GM21526 (cell line): ENCODE data around the gene ADAMTS16.

Source experiments
- ATAC-seq: cut with Tn5 transposase; IDR thresholded peaks from one replicate; pipeline ENCODE4 v1.9.1; 2021; ENCODE audit warnings: moderate library complexity; ENCODE audit not compliant: unreplicated experiment, low FRiP score

ADAMTS16 gene

DNA sequence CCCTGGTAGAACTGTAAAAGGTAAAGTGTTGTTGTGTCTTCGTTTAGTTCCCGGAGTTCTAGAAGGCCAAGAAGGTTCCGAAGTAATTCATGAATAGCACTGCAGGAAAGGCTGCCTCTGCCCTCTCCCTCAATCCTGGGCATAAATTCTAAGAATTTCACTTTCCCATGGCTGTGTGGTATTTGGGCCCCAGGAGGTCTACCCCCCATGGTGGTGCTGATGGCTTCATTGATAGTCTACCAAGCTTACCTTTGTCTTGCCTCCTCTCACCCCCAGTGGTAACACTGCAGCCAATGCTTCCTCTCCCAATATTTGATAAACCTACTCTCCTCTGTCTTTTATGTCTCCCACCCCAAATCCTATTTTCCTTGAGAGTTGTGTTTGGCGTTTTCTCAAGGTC lies 39.5 kb downstream of the ADAMTS16 start:
- no peak for ATAC-seq

DNA sequence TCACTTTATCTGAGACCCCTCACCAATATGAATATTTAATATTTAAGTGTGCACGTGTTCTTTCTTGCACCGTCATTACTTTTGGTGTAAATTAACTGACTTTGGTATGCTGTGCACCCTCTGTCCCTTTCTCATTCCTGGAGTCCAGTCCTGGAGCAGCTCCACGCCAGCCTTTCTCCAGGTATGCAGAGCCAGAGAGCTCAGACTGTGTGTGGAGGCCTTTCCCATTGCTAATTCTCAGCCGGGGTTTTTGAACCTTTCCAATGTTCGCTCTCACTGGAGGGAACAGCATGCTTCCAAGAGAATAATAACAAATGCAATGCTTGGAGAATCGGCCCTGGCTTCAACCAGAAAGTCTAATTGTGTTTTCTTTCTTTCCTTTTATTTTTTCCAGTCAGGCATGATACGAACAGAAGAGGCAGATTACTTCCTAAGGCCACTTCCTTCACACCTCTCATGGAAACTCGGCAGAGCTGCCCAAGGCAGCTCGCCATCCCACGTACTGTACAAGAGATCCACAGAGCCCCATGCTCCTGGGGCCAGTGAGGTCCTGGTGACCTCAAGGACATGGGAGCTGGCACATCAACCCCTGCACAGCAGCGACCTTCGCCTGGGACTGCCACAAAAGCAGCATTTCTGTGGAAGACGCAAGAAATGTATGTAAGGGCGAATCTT lies 41.7 kb downstream of the ADAMTS16 start:
- no peak for ATAC-seq

DNA sequence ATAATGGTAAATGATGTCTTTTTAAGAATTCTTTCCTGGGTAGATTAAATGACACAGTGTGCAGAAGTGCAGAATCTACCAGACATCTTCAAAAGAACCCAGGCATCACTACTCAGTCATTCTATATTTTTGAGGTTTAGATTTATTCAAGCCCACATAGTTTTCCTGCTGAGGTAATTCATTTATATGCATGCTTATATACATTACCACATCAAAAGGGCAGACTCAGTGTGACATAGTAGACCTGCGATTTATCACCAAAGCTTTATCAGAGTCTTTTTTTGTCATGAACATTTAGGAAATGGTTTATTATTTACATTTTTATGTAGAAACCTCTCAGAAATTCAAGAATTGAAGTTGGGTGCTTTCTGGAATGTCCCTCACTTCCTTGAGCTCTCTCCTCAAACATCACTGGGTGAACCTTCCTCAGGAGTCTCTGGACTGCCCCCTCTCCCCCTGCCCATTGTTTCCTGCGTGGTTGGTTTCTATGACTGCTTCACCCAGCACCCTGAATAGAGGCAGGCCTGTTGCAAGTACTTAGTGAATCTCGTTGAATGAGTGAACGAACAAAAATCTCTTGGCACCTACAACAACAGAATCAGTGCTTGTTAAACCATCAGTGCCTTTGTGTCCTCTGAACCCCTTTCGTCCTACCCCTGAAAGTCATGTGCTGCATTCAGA lies 42.5 kb downstream of the ADAMTS16 start:
- ATAC-seq = no peak

DNA sequence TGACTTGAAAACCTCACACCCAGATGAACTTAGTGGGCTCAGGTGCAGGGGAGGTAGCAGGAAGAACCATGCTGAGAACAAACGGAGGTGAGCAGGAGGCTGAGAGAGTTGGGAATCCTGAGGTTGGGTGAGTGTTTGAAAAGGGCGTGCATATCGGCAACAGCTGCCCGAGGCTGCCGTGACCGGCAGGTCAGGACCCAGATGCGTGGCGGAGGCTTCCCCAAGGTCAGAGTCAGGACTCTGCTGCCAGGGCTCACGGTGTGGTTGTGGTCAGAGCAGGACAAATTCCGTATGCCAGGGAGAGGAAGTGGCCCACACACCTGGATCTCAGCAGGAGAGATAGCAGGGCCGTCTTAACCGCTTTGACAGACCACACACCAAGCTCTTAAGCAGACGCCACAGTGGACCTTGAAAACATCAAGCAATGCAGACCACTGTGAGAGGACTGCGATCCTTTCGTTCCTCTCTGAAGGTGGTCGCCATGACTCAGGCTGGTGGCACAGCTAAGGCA lies 43.1 kb downstream of the ADAMTS16 start:
- no peak for ATAC-seq

DNA sequence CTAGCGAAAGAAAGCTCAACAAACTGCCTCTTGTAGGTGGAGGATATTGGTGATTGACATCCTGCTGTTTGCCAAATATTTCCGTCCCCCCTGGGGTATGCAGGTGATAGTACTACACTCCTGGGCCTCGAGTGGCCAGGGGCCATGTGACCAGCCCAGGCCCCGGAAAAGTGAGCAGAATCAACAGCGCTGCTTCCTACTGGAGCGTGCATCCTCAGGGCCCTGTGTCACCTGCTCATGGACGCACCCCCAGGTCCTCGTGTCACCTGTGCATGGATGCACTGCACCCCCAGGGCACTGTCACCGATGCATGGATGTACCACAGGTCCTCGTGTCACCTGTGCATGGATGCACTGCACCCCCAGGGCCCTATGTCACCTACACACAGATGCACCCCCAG lies 43.8 kb downstream of the ADAMTS16 start:
- no peak for ATAC-seq

DNA sequence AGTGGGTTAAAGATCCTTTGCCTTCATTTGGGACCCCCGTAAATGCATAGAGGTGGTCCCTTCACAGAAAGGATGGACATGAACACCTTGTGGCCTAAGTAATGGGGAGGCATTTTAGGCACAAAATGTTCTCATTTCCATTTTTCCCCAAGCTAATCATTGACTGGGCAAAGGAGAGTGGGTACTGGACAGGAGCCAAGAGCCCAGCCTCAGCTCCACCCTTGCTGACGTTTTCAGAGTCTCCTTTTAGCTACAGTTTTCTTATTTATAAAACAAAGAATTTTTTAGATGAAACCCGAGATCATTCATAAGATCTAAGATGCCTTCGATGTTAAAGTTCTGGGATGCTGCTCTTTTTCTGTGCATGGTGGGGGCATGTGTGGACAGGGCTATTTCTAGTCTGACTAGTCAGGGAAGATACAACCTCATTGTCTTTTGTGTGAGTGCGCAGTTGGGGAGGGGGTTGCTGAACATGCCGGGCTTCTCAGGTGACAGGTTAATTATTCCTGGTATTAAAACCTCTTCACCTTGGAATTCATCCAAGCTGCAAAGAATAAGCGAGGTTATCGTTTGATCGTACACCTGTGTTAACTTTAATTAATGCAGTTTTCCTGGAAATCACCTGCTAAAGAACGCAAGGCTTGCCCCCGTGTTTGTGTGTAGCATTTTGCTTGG lies 48.4 kb downstream of the ADAMTS16 start:
- ATAC-seq = no peak

DNA sequence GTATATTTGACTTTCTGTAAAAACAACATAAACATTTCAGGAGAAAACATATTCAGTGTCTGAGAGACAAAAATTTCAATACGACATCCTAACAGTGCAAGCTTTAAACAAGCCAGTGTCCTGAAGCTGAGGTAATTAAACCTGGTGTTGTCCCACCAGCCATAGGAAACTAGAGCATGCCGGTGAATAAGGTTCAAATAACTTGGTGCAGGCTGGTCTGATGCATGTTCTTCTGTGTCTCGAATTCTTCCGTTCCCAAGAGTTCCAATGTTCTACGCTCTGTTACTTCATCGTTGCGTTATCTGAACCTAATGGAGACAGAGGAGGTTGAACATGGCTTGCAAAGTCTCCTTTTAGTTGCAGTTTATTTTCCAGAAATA lies 48.9 kb downstream of the ADAMTS16 start:
- ATAC-seq = no peak

DNA sequence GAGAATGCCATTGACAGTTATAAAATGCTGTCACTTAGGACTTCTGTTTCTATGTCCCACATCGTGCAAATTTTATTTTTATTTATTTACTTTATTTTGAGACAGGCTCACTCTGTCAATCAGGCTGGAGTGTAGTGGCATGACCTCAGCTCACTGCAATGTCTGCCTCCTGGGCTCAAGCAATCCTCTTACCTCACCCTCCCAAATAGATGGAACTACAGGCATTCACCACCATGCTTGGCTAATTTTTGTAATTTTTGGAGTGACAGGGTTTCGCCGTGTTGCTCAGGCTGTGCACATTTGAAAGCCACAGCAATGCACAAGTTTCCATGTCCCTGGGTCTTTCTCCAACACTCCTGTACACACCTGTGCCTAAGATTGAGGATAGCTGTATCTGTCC lies 51.8 kb downstream of the ADAMTS16 start:
- no peak for ATAC-seq

DNA sequence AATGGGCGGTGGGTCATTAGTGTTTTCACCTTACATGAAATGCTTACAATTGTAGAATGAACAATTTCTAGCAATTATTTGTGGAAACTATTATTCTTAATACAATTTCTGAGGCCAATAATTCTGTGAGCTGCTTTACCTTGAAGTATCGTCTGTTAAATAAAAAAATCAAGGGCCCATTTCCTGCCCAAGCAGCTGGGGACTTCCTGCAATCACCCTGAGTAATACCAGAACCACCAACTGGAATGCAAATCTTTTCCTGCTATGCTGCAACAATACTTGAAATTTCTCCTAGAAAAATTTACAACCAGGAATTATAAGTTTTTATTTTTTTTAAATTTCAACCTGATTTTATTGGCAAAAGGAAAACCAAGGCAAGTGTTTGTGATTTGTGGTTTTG lies 52.6 kb downstream of the ADAMTS16 start:
- no peak for ATAC-seq

DNA sequence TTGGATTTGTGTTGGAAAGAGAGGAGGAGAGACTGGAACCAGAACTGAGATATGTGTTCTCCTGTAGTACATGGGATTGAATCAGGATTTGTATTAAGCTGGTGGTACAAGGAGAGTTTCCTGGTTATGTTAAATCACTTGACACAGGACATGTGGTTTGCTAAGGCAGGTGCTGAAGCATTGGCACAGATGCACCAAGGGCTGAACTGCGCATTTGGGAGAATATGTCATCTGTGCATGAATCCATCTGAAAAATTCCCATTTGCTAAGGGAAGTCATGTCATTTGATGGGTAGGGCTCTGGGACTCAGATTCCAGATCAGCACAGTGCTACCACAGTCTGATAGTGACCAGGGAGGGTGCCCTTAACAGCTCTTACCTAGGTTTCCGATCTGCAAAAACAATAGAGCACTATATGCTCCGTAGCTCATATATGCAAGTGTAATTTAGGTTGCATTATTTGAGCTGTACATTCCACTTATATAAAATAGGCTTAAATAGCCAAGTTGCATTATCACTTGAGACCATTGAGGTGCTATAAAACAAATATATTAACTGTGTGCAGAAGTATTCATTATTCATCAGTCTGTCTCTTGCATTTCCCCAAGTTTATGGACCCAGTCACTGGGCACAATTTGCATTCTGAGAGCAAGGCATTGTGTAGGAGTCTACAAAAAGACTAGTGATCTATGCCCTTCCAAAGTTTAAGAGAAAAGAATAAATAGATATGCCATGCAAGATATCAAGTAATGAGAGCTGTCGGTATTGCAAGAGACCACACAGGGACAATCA lies 55.2 kb downstream of the ADAMTS16 start:
- ATAC-seq = no peak

DNA sequence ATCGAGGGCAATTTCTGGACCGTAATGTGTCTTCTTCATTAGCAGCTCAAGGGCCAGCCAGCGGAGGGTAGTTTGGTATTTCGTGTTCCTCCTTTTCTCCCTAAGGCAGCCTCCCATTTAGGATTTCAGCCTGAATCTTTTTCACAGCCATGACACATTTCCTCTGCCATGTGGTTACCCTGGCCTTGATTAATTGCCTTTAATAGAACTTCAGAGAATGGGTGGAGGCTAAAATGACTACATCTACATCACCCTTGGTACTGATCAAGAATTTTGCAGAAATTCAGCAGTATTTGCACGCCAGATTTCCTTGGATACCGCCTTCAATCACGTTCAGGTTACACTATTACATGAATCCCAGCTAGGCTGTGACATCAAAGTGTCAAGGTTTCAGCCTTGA lies 58.0 kb downstream of the ADAMTS16 start:
- no peak for ATAC-seq

DNA sequence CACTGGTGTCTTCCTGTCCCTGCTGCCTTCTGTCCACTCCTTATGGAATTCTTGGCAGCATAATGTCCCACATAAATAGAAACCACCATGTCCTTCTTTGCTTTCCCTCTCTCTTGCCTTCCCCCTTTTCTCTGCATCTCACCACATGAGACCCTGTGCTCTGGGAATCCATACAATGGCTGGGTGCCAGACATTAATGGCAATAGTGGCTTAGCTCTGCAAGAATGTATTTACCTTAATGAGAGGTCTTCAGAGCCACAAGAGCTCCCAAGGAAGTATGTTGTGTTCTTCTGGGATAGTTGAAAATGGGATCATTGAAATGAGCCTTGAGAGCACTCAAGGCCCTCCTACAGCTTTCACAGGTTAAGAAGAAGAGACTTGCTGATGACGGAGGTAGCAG lies 58.7 kb downstream of the ADAMTS16 start:
- ATAC-seq = no peak

DNA sequence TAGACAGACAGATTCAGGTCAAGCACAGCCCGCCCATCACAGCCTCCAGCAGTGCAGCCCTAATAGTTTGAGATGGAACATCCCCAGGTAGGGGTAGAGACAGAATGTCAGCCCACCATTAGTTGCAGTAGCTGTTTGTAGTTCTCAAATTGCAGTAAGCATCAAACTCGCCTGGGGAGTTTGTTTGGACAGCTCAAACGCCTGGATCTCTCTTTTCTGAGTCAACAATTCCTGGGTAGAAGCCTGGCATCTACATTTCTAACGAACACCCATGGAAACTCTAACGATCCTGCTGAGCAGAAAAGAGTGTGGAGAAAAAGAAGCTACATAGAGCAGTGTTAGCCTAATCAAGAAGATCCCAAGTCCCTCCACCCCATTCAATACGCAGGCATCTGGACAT lies 59.4 kb downstream of the ADAMTS16 start:
- ATAC-seq = no peak

DNA sequence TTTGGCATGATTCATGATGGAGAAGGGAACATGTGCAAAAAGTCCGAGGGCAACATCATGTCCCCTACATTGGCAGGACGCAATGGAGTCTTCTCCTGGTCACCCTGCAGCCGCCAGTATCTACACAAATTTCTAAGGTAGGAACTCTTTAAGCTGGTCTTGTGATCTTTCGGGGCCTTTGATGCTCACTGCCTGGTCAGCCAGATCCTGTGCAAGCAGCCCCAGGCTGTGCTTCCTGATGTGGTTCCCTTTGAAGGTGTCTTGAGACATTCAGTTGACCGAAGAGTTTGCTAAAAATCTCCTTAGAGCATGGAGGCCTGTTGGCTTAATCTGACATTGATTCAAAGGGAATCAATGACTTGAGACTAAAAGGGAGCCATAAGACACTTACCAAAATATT lies 60.0 kb downstream of the ADAMTS16 start:
- no peak for ATAC-seq

DNA sequence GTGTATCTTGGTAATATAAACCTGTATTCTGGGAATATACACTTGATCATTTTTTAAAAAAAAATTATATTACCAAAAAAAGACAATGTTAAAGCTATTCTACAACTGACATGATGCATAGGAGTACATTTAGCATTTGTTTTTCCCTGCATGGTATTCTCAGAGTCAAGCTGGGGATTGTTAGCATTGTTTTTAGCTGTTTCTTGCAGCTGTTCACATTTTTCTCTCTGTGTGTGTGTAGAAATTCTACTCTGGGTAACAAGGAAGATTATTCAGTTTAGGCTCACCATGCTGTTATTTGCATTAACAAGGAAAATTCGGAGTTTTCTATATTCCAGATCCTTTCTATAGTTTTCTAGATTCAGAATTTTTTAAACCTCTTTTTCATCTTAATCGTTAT lies 62.2 kb downstream of the ADAMTS16 start:
- ATAC-seq = no peak

DNA sequence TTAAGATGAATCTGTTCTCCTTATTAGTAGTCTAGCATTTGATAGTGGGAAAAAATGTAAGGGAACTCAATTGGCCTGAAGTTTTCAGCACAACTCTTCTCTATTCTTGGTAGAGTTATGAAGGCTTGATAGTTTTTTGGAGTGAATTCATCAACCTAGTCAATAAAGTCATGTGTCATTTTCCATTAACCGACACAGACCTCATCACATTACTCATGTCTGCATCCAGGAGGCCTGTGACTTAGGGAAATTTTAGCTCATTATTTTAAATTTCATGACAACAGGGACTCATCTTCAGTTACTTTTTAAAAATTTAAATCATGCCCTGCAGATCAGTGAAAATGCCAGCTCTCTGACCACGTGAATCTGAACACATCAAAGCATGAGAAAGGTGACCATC lies 63.3 kb downstream of the ADAMTS16 start:
- no peak for ATAC-seq

DNA sequence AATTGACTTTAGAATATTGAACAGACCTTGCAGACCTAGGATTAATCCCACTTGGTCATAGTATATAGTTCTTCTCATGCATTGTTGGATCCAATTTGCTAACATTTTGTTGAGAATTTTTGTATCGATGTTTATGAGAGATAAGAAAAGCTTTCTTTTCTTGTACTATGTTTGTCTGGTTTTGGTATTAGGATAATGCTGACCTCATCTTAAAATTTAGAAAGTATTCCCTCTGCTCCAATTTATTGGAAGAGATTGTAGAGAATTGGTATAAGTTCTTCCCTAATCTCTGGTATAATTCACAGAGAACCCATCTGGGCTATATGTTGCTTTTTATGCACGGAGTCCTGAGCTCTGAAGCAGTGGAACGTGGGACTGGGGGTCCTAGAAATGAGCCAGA lies 67.7 kb downstream of the ADAMTS16 start:
- ATAC-seq = no peak

DNA sequence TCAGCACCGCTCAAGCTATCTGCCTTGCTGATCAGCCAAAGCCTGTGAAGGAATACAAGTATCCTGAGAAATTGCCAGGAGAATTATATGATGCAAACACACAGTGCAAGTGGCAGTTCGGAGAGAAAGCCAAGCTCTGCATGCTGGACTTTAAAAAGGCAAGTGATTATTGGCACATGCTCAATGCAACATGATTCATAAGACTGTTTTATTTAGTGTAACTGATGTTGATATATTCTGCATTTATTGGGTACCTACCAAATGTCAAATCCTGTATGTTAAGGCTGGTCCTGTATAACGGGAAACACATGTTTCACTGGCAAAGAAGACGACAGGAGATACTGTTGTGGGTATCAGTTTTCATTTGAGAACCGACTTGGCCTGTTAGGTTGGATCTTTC lies 69.0 kb downstream of the ADAMTS16 start:
- no peak for ATAC-seq

DNA sequence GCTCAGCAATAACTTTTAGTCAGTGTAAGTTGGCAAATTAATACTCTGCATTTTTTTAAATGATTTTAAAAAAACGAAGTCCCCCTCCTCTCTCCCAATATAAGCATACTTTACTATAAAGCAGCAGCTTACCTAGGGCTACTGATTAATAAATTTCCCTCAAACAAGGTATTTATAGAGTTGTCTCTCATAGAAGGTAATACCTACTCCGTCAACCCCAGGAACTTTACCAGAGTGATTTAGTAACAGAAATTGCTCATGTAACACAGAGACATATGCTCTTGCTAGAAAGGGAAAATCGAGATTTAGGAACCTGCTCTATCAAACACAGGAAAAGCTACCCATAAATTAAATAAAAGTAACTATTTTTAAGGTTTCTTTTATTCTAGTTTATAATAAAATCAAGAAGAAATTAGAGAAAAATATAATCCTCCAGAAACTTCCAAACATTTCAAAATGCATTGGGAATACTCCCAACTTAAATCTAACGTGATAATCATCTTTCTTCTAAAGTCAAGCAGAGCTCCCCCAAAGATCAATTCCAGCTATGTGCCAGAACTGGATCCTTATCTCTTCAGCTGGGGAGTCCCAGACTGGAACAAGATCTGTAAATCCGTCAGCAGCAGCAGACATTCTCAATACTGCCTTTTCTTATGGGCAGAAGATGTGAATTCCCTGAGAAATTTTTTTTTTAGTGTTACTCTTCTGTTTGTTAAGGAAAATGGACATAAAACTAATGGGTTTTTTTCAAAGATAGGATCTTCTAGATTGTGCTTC lies 69.6 kb downstream of the ADAMTS16 start:
- ATAC-seq = no peak

DNA sequence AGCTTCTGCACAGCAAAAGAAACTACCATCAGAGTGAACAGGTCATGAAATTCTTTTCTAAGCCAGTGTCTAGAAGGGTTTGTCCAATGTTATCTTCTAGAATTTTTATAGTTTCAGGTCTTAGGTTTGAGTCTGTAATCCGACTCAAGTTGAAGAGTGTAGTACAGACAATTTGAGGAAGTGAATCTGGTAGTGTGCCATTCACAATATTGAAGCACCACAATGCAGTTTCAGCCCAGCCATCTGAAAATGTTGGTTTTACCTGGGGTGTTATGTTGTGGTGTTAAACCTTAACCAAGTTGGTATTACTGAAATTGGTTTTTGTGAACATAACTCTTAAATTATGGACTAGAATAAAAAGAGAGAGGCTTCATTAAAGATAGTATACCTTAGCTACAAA lies 77.2 kb downstream of the ADAMTS16 start:
- peak; percentile 77 for ATAC-seq
